ENCODE data around the gene IKZF3.

- no peak for TF ChIP-seq POLR2AphosphoS5 (IDR thresholded peaks at IDR 0.05)
- TF ChIP-seq POLR2A (IDR thresholded peaks at IDR 0.05) = no peak
- no peak for TF ChIP-seq CTCF (IDR thresholded peaks at IDR 0.05)
Observed at GRCh38 chr17:39836117-39836516, 28.0 kb downstream of the IKZF3 start.

Measured in suprapubic skin (tissue), 4 donors.